Activated CD4-positive, alpha-beta memory T cell treated with anti-CD3 and anti-CD28 coated beads, Interleukin-2, amount 10 ng/mL, durations not matched to agents 7 days and 5 days (primary cell): ENCODE results near the gene BTBD19. TPM values are rescaled to one million over a fixed set of nuclear protein-coding genes. Genes with fewer than 3 reads are reported as not detected.
"Not testable (repeated sequence)": the region's sequence is repeated elsewhere in the genome, so short reads cannot be mapped to it uniquely, and the experiment has no call there.

Source experiments
- CTCF ChIA-PET: fragments of 350-600 bp; sonication (Branson Sonifier 250); formaldehyde crosslinking; loops from one replicate; lab custom pipeline; 2021; ENCODE audit warnings: antibody characterized with exemption, inconsistent platforms; lab: Charles Lee
- POLR2A ChIA-PET: fragments of 350-600 bp; sonication (Branson Sonifier 250); formaldehyde crosslinking; loops from one replicate; lab custom pipeline; 2021; ENCODE audit warnings: antibody characterized with exemption; lab: Charles Lee
- DNase-seq: peaks from one replicate; pipeline ENCODE4 v3.0.0-alpha.2; 2020
- H3K27ac Mint-ChIP-seq: one replicate; pipeline ENCODE4 v1.8.0; 2021; ENCODE audit warnings: mild to moderate bottlenecking, mixed read lengths
- H3K27me3 Mint-ChIP-seq: one replicate; pipeline ENCODE4 v1.8.0; 2021; ENCODE audit warnings: mixed read lengths
- H3K36me3 Mint-ChIP-seq: one replicate; pipeline ENCODE4 v1.8.0; 2021; ENCODE audit warnings: low read depth, mixed read lengths
- H3K4me1 Mint-ChIP-seq: one replicate; pipeline ENCODE4 v1.8.0; 2021; ENCODE audit warnings: mixed read lengths
- H3K4me3 Mint-ChIP-seq: one replicate; pipeline ENCODE4 v1.8.0; 2021; ENCODE audit warnings: mild to moderate bottlenecking, mixed read lengths
- H3K9me3 Mint-ChIP-seq: one replicate; pipeline ENCODE4 v1.8.0; 2021; ENCODE audit warnings: mixed read lengths
- total RNA-seq, 2 experiments: library from RNA; stranded (reverse); gene quantifications; one replicate each; pipeline ENCODE4 v1.2.3, GENCODE V29; 2021

The BTBD19 gene
- total RNA-seq, 2 experiments from 2014 or later, result 8.4 to 8.7 TPM

- Mint-ChIP-seq H3K4me1 (peaks cover 70% of the 10 kb centered on the region), H3K9me3 (no peaks in the 10 kb centered on the region), H3K4me3 (peak overlapping the region; percentile 83), H3K27ac (peak overlapping the region; percentile 98), H3K27me3 (no peaks in the 10 kb centered on the region), H3K36me3 (peaks cover 32% of the 10 kb centered on the region)
- DNase-seq, result no peak
- ChIA-PET CTCF (interaction anchor here (1.0 to 4.7 kb wide), 8 partner anchors 12 to 490 kb away, joined by 3 to 39 read pairs (median 5); partner anchors contain the start of genes PLK3 and RPS8), POLR2A (interaction anchor here (0.6 to 7.6 kb wide), 19 partner anchors 8 to 498 kb away, joined by 3 to 280 read pairs (median 5); partner anchors contain the start of genes BEST4, EIF2B3, HECTD3 and PLK3)
Measured at GRCh38 chr1:44812822-44813543, 4.7 kb downstream of the BTBD19 start.

DNA sequence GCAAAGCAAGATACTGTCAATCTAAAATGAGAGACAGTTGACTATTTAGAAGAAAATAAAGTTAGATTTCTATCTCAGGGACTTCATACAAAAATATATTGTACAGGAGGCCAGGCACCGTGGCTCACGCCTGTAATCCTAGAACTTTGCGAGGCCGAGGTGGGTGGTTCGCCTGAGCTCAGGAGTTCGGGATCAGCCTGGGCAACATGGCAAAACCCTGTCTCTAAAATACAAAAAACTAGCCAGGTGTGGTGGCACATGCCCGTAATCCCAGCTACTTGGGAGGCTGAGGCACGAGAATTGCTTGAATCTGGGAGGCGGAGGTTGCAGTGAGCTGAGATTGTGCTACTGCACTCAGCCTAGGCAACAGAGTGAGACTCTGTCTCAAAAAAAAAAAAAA is 7.6 kb downstream of the BTBD19 start:
- H3K9me3 Mint-ChIP-seq, H3K4me3 Mint-ChIP-seq, DNase-seq, H3K27ac Mint-ChIP-seq, H3K27me3 Mint-ChIP-seq: not testable (repeated sequence)
- CTCF ChIA-PET, result interaction anchor here (4.7 kb wide), 1 partner anchor 15 kb away, joined by 39 read pairs; the partner anchor contains the start of gene PLK3
- POLR2A ChIA-PET, result interaction anchor here (1.3 to 4.7 kb wide), 4 partner anchors 15 to 94 kb away, joined by 11 to 58 read pairs (median 38); partner anchors contain the start of genes PLK3 and RNU5D-1
- Mint-ChIP-seq H3K36me3 (peaks cover 23% of the 10 kb centered on the region), H3K4me1 (peaks cover 63% of the 10 kb centered on the region)

- no peak for DNase-seq
- no peaks in the 10 kb centered on the region for H3K27me3 Mint-ChIP-seq
- H3K4me3 Mint-ChIP-seq, result peak overlapping the region; percentile 21
- ChIA-PET POLR2A (interaction anchor here (0.8 to 11.9 kb wide), 8 partner anchors 13 to 523 kb away, joined by 3 to 960 read pairs (median 144); partner anchors contain the start of genes BEST4, BTBD19, DYNLT4 and MUTYH), CTCF (interaction anchor here (0.7 to 5.8 kb wide), 4 partner anchors 10 to 33 kb away, joined by 3 to 76 read pairs (median 40); partner anchors contain the start of genes BTBD19, DYNLT4 and PLK3)
- peaks cover 53% of the 10 kb centered on the region for H3K4me1 Mint-ChIP-seq
- H3K36me3 Mint-ChIP-seq, result peaks cover 14% of the 10 kb centered on the region
- H3K9me3 Mint-ChIP-seq, result no peaks in the 10 kb centered on the region
- peak overlapping the region; percentile 22 for H3K27ac Mint-ChIP-seq
Measured at GRCh38 chr1:44817307-44817706, 9.0 kb downstream of the BTBD19 start.

DNA sequence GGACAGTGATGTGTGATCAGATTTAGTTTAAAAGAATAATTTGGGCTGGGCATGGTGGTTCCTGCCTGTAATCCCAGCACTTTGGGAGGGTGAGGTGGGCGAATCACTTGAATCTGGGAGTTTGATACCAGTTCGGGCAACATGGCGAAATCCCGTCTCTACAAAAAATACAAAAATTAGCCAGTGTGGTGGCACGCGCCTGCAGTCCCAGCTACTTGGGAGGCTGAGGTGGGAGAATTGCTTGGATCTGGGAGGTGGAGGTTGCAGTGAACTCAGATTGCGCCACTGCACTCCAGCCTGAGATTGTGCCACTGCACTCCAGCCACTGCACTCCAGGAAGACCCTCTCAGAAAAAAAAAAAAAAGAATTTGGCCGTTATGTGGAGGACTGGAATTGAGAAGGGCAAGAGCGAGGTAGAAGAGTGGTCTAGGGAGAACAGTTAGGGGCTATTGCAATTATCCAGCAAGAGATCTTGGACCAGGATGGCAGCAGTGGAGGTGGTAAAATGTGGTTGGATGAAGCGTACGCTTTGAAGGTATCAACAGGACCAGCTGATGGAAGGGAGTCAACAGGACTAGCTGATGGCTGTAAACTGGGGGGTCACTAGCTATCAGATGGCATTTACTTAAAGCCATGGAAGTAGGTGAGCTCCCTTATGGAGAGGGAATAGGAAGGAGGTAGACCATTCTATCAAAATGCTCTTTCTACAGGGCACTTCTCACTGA is 9.6 kb downstream of the BTBD19 start:
- ChIA-PET POLR2A (interaction anchor here (0.8 to 11.9 kb wide), 9 partner anchors 14 to 523 kb away, joined by 3 to 960 read pairs (median 94); partner anchors contain the start of genes BEST4, BTBD19, DYNLT4 and MUTYH), CTCF (interaction anchor here (0.7 to 5.8 kb wide), 9 partner anchors 10 to 96 kb away, joined by 3 to 76 read pairs (median 13); partner anchors contain the start of genes BTBD19, DYNLT4, PLK3 and RPS8)
- peak overlapping the region; percentile 61 for H3K27ac Mint-ChIP-seq
- H3K36me3 Mint-ChIP-seq, result peaks cover 14% of the 10 kb centered on the region
- no peaks in the 10 kb centered on the region for H3K9me3 Mint-ChIP-seq
- peaks cover 54% of the 10 kb centered on the region for H3K4me1 Mint-ChIP-seq
- DNase-seq, result no peak
- H3K27me3 Mint-ChIP-seq, result no peaks in the 10 kb centered on the region
- peak overlapping the region; percentile 58 for H3K4me3 Mint-ChIP-seq

DNA sequence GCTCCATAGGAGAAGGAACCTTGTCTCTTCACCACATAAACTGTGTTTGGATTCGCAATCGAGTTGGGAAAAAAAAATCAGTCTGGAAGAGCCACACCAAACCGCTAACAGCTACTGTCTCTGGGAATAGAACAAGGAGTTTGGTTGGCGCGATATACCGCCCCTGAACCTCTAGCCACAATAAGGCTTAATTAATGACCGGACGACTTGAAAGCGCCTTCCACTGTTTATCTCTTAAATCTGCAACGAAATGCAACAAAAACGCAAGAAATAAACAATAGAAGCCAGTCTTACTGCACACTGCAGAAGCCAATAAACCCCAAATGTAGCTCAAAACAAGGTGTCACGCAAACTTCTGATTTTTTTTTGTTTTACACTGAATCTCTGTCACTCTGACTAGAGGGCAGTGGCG is 10.9 kb downstream of the BTBD19 start:
- CTCF ChIA-PET, result interaction anchor here (0.5 to 5.8 kb wide), 12 partner anchors 12 to 155 kb away, joined by 3 to 76 read pairs (median 6); partner anchors contain the start of genes BTBD19, DYNLT4, PLK3 and RNU5D-1
- peaks cover 12% of the 10 kb centered on the region for H3K36me3 Mint-ChIP-seq
- peak overlapping the region; percentile 98 for H3K27ac Mint-ChIP-seq
- DNase-seq, result no peak
- no peaks in the 10 kb centered on the region for H3K9me3 Mint-ChIP-seq
- peak overlapping the region; percentile 85 for H3K4me3 Mint-ChIP-seq
- POLR2A ChIA-PET, result interaction anchor here (0.6 to 11.9 kb wide), 44 partner anchors 9 to 1905 kb away, joined by 3 to 960 read pairs (median 6); partner anchors contain the start of genes ARMH1, BEST4, BTBD19 and DYNLT4
- H3K27me3 Mint-ChIP-seq, result no peaks in the 10 kb centered on the region
- H3K4me1 Mint-ChIP-seq, result peaks cover 47% of the 10 kb centered on the region

DNA sequence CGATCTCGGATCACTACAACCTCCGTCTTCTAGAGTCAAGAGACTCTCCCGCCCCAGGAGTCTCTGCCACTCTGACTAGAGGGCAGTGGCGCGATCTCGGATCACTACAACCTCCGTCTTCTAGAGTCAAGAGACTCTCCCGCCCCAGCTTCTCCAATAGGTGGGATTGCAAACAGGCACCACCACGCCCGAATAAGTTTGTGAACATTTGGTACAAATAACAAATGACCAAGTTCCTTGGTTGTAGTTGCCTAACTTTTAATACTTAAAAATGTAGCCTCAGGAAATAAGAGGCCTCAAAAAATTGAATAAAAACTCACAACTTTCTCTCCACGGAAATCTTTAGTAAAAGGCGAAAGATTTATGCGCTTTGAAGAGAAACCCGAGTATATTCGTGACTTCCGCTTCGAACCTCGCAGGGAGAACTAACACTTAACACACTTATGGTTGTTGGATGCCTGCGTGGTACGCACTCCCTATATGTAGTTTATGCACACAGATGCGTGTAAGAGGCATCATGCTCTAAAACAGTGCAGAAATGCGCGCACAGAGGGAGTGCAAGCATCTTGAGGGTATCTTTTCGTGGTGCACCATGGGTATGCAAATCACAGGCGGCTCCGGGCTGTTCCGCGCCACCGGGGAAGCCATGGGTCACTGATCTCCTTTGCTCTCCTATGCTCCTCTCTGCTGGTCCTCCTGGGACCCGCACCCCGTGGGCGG is 11.4 kb downstream of the BTBD19 start:
- H3K27ac Mint-ChIP-seq, result peak overlapping the region; percentile 98
- ChIA-PET CTCF (interaction anchor here (0.7 to 5.8 kb wide), 14 partner anchors 10 to 193 kb away, joined by 3 to 76 read pairs (median 4); partner anchors contain the start of genes BTBD19, DYNLT4, PLK3 and RNU5D-1), POLR2A (interaction anchor here (0.6 to 11.9 kb wide), 50 partner anchors 8 to 1906 kb away, joined by 3 to 960 read pairs (median 6); partner anchors contain the start of genes ARMH1, BEST4, BTBD19 and DYNLT4)
- peaks cover 9% of the 10 kb centered on the region for H3K36me3 Mint-ChIP-seq
- H3K4me3 Mint-ChIP-seq, result peak overlapping the region; percentile 85
- H3K27me3 Mint-ChIP-seq, result no peaks in the 10 kb centered on the region
- H3K4me1 Mint-ChIP-seq, result peaks cover 45% of the 10 kb centered on the region
- H3K9me3 Mint-ChIP-seq, result no peaks in the 10 kb centered on the region
- DNase-seq, result peak; percentile 87

- H3K4me1 Mint-ChIP-seq, result peaks cover 38% of the 10 kb centered on the region
- no peak for DNase-seq
- peaks cover 1% of the 10 kb centered on the region for H3K36me3 Mint-ChIP-seq
- peak overlapping the region; percentile 85 for H3K4me3 Mint-ChIP-seq
- no peaks in the 10 kb centered on the region for H3K9me3 Mint-ChIP-seq
- ChIA-PET POLR2A (interaction anchor here (0.6 to 11.9 kb wide), 23 partner anchors 10 to 701 kb away, joined by 3 to 960 read pairs (median 10); partner anchors contain the start of genes BEST4, BTBD19, DYNLT4 and EIF2B3), CTCF (interaction anchor here (0.7 to 5.8 kb wide), 9 partner anchors 9 to 192 kb away, joined by 3 to 76 read pairs (median 4); partner anchors contain the start of genes BEST4, BTBD19, DYNLT4 and PLK3)
- H3K27ac Mint-ChIP-seq, result peak overlapping the region; percentile 98
- H3K27me3 Mint-ChIP-seq, result no peaks in the 10 kb centered on the region
Measured at GRCh38 chr1:44820328-44821239, 12.3 kb downstream of the BTBD19 start.

GRCh38 chr1:44821240-44821715 is 13.0 kb downstream of the BTBD19 start:
- POLR2A ChIA-PET, result interaction anchor here (1.0 to 11.9 kb wide), 15 partner anchors 9 to 700 kb away, joined by 3 to 960 read pairs (median 32); partner anchors contain the start of genes BEST4, BTBD19, DYNLT4 and EIF2B3
- Mint-ChIP-seq H3K36me3 (no peaks in the 10 kb centered on the region), H3K4me1 (peaks cover 38% of the 10 kb centered on the region), H3K4me3 (peak overlapping the region; percentile 85), H3K9me3 (no peaks in the 10 kb centered on the region), H3K27me3 (no peaks in the 10 kb centered on the region), H3K27ac (no peak overlapping the region)
- DNase-seq, result no peak
- CTCF ChIA-PET, result interaction anchor here (0.8 to 5.8 kb wide), 10 partner anchors 9 to 482 kb away, joined by 3 to 76 read pairs (median 4); partner anchors contain the start of genes BEST4, BTBD19, DYNLT4 and PLK3

GRCh38 chr1:44822131-44822701 is 13.9 kb downstream of the BTBD19 start:
- peaks cover 36% of the 10 kb centered on the region for H3K4me1 Mint-ChIP-seq
- POLR2A ChIA-PET, result interaction anchor here (1.0 to 11.9 kb wide), 13 partner anchors 8 to 699 kb away, joined by 3 to 960 read pairs (median 32); partner anchors contain the start of genes BEST4, BTBD19, DYNLT4 and EIF2B3
- H3K36me3 Mint-ChIP-seq, result no peaks in the 10 kb centered on the region
- no peak overlapping the region for H3K27ac Mint-ChIP-seq
- DNase-seq, result no peak
- CTCF ChIA-PET, result interaction anchor here (0.6 to 5.8 kb wide), 10 partner anchors 13 to 698 kb away, joined by 3 to 76 read pairs (median 3); partner anchors contain the start of genes BTBD19, DYNLT4, PLK3 and RNU5D-1
- H3K4me3 Mint-ChIP-seq, result no peak overlapping the region
- no peaks in the 10 kb centered on the region for H3K9me3 Mint-ChIP-seq
- no peaks in the 10 kb centered on the region for H3K27me3 Mint-ChIP-seq

GRCh38 chr1:44822981-44823451 is 14.7 kb downstream of the BTBD19 start:
- H3K4me3 Mint-ChIP-seq, result no peak overlapping the region
- H3K4me1 Mint-ChIP-seq, result peaks cover 30% of the 10 kb centered on the region
- no peaks in the 10 kb centered on the region for H3K9me3 Mint-ChIP-seq
- ChIA-PET CTCF (interaction anchor here (0.6 to 1.6 kb wide), 2 partner anchors 23 to 697 kb away, joined by 3 read pairs; partner anchors contain the start of gene PLK3), POLR2A (interaction anchor here (1.1 to 11.9 kb wide), 7 partner anchors 10 to 102 kb away, joined by 3 to 960 read pairs (median 195); partner anchors contain the start of genes BEST4, BTBD19, DYNLT4 and PLK3)
- no peak overlapping the region for H3K27ac Mint-ChIP-seq
- H3K27me3 Mint-ChIP-seq, result no peaks in the 10 kb centered on the region
- no peaks in the 10 kb centered on the region for H3K36me3 Mint-ChIP-seq
- no peak for DNase-seq
